A549 (cell line): ENCODE data around the gene IFI6. TPM values are rescaled to one million over a fixed set of nuclear protein-coding genes. Genes with fewer than 3 reads are reported as not detected.

Experiments used
- ATAC-seq, 2 experiments: fragments of 200-7000 bp in 1 of 2; fragments of >200 bp in 1 of 2; cut with Nextera tagmentation in 1 of 2; cut with Tn5 transposase in 1 of 2; 3 replicates each; pipeline versions ENCODE4 v1.8.0 to v1.9.1; 2018 to 2020; ENCODE audit warnings: mild to moderate bottlenecking in 1 of 2, moderate library complexity in 1 of 2
- CTCF ChIA-PET: fragments of 300-600 bp; sonication (Branson Sonifier 250); formaldehyde crosslinking; extraction: SDS; loops from one replicate; lab custom pipeline; 2021; ENCODE audit warnings: antibody characterized with exemption, inconsistent platforms; lab: Yijun Ruan, JAX
- POLR2A ChIA-PET: fragments of 350-600 bp; formaldehyde crosslinking; extraction: SDS; loops from one replicate; lab custom pipeline; 2021; ENCODE audit warnings: antibody characterized with exemption, inconsistent platforms; lab: Yijun Ruan, JAX
- DNase-seq, 2 experiments: peaks; one replicate each; pipeline versions ENCODE4 v3.0.0 to v3.0.0-alpha.2; 2011 to 2016; ENCODE audit warnings: low read depth in 1 of 2, low spot score in 1 of 2
- FAIRE-seq: peaks from 2 replicates; lab custom pipeline; 2011; peaks lifted over from hg19 to GRCh38; lab: Jason Lieb, UNC
- H3K27ac ChIP-seq, 2 experiments: fragments of >200 bp; sonication (Bioruptor Twin); formaldehyde crosslinking; 3 replicates each; pipeline ENCODE4 v1.5.1; 2016 to 2017
- H3K4me1 ChIP-seq: fragments of >200 bp; sonication (Bioruptor Twin); formaldehyde crosslinking; 3 replicates; pipeline ENCODE4 v1.6.1; 2016
- H3K4me2 ChIP-seq: fragments of >200 bp; sonication (Bioruptor Twin); formaldehyde crosslinking; 3 replicates; pipeline ENCODE4 v1.6.1; 2016
- H3K4me3 ChIP-seq: fragments of >200 bp; sonication (Bioruptor Twin); formaldehyde crosslinking; 3 replicates; pipeline ENCODE4 v1.5.1; 2016
- H3K9me3 ChIP-seq: fragments of >200 bp; sonication (Bioruptor Twin); formaldehyde crosslinking; 3 replicates; pipeline ENCODE4 v1.6.1; 2016
- BCL3 ChIP-seq: fragments of >200 bp; sonication (Bioruptor Twin); formaldehyde crosslinking; IDR thresholded peaks from 3 replicates; pipeline ENCODE4 v1.6.1; 2016
- CBX2 ChIP-seq: fragments of 200-600 bp; sonication (generic); IDR thresholded peaks from 2 replicates; pipeline ENCODE4 v1.6.1; 2016; ENCODE audit warnings: low read depth, mild to moderate bottlenecking, borderline replicate concordance
- CBX8 ChIP-seq: fragments of 200-600 bp; sonication (generic); IDR thresholded peaks from 2 replicates; pipeline ENCODE4 v1.6.1; 2016
- EHF ChIP-seq: fragments of 250-450 bp; sonication (Bioruptor Pico); IDR thresholded peaks from 2 replicates; pipeline ENCODE4 v1.5.0; 2020; ENCODE audit warnings: mild to moderate bottlenecking
- EP300 ChIP-seq, 2 experiments: fragments of >200 bp; sonication (Bioruptor Twin); formaldehyde crosslinking; IDR thresholded peaks; 2 replicates in 1 of 2; 3 replicates in 1 of 2; pipeline ENCODE4 v1.6.1; 2016 to 2017
- ESRRA ChIP-seq: fragments of 150-350 bp; IDR thresholded peaks from 2 replicates; pipeline ENCODE4 v1.6.1; 2014; ENCODE audit warnings: mild to moderate bottlenecking, low read length, borderline replicate concordance
- FOSL2 ChIP-seq, 2 experiments: fragments of 450-650 bp in 1 of 2; fragments of >200 bp in 1 of 2; sonication (Bioruptor Twin) in 1 of 2; formaldehyde crosslinking; IDR thresholded peaks; 2 replicates each; pipeline versions ENCODE4 v1.5.0 to v1.6.1; 2016 to 2020; ENCODE audit warnings: mild to moderate bottlenecking in 1 of 2, moderate library complexity in 1 of 2
- HDAC2 ChIP-seq: fragments of 200-600 bp; sonication (generic); IDR thresholded peaks from 2 replicates; pipeline ENCODE4 v1.6.1; 2016
- HMGXB4 ChIP-seq: fragments of 250-450 bp; sonication (Bioruptor Pico); IDR thresholded peaks from 2 replicates; pipeline ENCODE4 v1.5.0; 2021; ENCODE audit warnings: mild to moderate bottlenecking, moderate library complexity, borderline replicate concordance
- HOXA7 ChIP-seq: fragments of 250-450 bp; sonication (Bioruptor Pico); IDR thresholded peaks from 2 replicates; pipeline ENCODE4 v1.5.0; 2020; ENCODE audit warnings: mild to moderate bottlenecking, moderate library complexity
- HOXB5 ChIP-seq: fragments of 250-450 bp; sonication (Bioruptor Pico); IDR thresholded peaks from 2 replicates; pipeline ENCODE4 v1.5.0; 2020; ENCODE audit warnings: mild to moderate bottlenecking, moderate library complexity
- JUNB ChIP-seq: fragments of >200 bp; sonication (Bioruptor Twin); formaldehyde crosslinking; IDR thresholded peaks from 2 replicates; pipeline ENCODE4 v1.6.1; 2016
- KDM1A ChIP-seq: fragments of 200-600 bp; sonication (generic); IDR thresholded peaks from 2 replicates; pipeline ENCODE4 v1.6.1; 2016; ENCODE audit warnings: low read depth, mild to moderate bottlenecking
- KDM5A ChIP-seq: fragments of 200-600 bp; sonication (generic); IDR thresholded peaks from 2 replicates; pipeline ENCODE4 v1.6.1; 2016; ENCODE audit warnings: antibody characterized with exemption, mild to moderate bottlenecking
- MAFK ChIP-seq: fragments of 450-650 bp; IDR thresholded peaks from 2 replicates; pipeline ENCODE4 v1.6.1; 2014; ENCODE audit not compliant: partially characterized antibody
- MAX ChIP-seq: IDR thresholded peaks from 2 replicates; pipeline ENCODE4 v1.6.1; 2012
- MYC ChIP-seq: IDR thresholded peaks from 2 replicates; pipeline ENCODE4 v1.6.1; 2012; ENCODE audit warnings: mild to moderate bottlenecking, inconsistent platforms, low read length, improper control_type of control experiment, borderline replicate concordance
- PHF8 ChIP-seq: fragments of 200-600 bp; sonication (generic); IDR thresholded peaks from 2 replicates; pipeline ENCODE4 v1.6.1; 2016; ENCODE audit warnings: low read depth, mild to moderate bottlenecking, antibody characterized with exemption, moderate library complexity, borderline replicate concordance
- RAD21 ChIP-seq, 2 experiments: fragments of >200 bp in 1 of 2; sonication (Bioruptor Twin) in 1 of 2; formaldehyde crosslinking in 1 of 2; IDR thresholded peaks in 1 of 2; conservative IDR thresholded peaks in 1 of 2; 2 replicates in 1 of 2; 3 replicates in 1 of 2; pipeline ENCODE4 v1.6.1; 2012 to 2018; ENCODE audit warnings: inconsistent platforms in 1 of 2
- RARB ChIP-seq: fragments of 250-450 bp; sonication (Bioruptor Pico); IDR thresholded peaks from 2 replicates; pipeline ENCODE4 v1.8.0; 2021; ENCODE audit warnings: mild to moderate bottlenecking, moderate library complexity
- RCOR1 ChIP-seq: fragments of 150-350 bp; IDR thresholded peaks from 2 replicates; pipeline ENCODE4 v1.6.1; 2014; ENCODE audit warnings: antibody characterized with exemption, low read length, low read depth
- RFX5 ChIP-seq: fragments of 450-650 bp; IDR thresholded peaks from 2 replicates; pipeline ENCODE4 v1.7.1; 2014; ENCODE audit warnings: antibody characterized with exemption, mild to moderate bottlenecking, moderate library complexity
- TFCP2L1 ChIP-seq: fragments of 250-450 bp; sonication (Bioruptor Pico); IDR thresholded peaks from 2 replicates; pipeline ENCODE4 v1.5.0; 2021; ENCODE audit warnings: mild to moderate bottlenecking
- ZC3H11A ChIP-seq: fragments of 450-650 bp; IDR thresholded peaks from 2 replicates; pipeline ENCODE4 v1.6.1; 2014; ENCODE audit warnings: antibody characterized with exemption, mild to moderate bottlenecking
- WGBS: methylation state at CpG from one replicate; pipeline ENCODE4 v1.1.6; 2017; ENCODE audit errors: missing lambda C conversion rate; 5-methylcytosine and 5-hydroxymethylcytosine counted together
- polyA plus RNA-seq, 4 experiments: library from polyadenylated mRNA; depleted of rRNA in 3 of 4; stranded (reverse); fragments of >200 nt; fragmentation: RNase III in 1 of 4; extraction: RNeasy Plus Mini Kit Qiagen cat#74134 plus additional on column Dnase treatment in 1 of 4; gene quantifications; 2 replicates in 3 of 4; 3 replicates in 1 of 4; pipeline ENCODE4 v1.2.3, GENCODE V29; 2011 to 2017

IFI6 gene
- polyA plus RNA-seq, 2 of the 4 experiments (the other 2 are of a cell fraction) = 6.3 to 8.8 TPM

- no peak for ATAC-seq
- H3K4me1 ChIP-seq = no peaks in the 10 kb centered on the region
- FAIRE-seq = no peak
- CTCF ChIA-PET = interaction anchor here (0.9 to 2.3 kb wide), 5 partner anchors 15 to 37 kb away, joined by 3 to 20 read pairs (median 9); no protein-coding TSS in a partner anchor
- H3K27ac ChIP-seq = no peak overlapping the region
- no peak overlapping the region for H3K4me3 ChIP-seq
- DNase-seq = no peak
- H3K9me3 ChIP-seq = no peaks in the 10 kb centered on the region
- TF ChIP-seq RARB (CRISPR knock-in tag) = no peak
- no peak for TF ChIP-seq JUNB
- no peak for TF ChIP-seq MAFK
- no peak for TF ChIP-seq CBX8
- no peak for TF ChIP-seq TFCP2L1 (CRISPR knock-in tag)
- no peak for TF ChIP-seq HOXB5 (CRISPR knock-in tag)
- no peak for TF ChIP-seq RCOR1
- TF ChIP-seq MAX = no peak
- TF ChIP-seq EP300 (IDR thresholded peaks at IDR 0.05) = no peak
- no peak for TF ChIP-seq CBX2
- no peak for TF ChIP-seq HDAC2
- TF ChIP-seq EHF (CRISPR knock-in tag) = no peak
- no peak for TF ChIP-seq BCL3
- no peak for TF ChIP-seq ZC3H11A
- no peak for TF ChIP-seq MYC
- no peak for TF ChIP-seq PHF8
- TF ChIP-seq RFX5 = no peak
- TF ChIP-seq, all 56 proteins: peak for 0
- H3K4me2 ChIP-seq = no peak overlapping the region
- POLR2A ChIA-PET = no interaction called here
- 92% methylated on average over 2 of the region's 4 CpGs for WGBS
Observed at GRCh38 chr1:27645071-27645415, 26.9 kb downstream of the IFI6 start.

GRCh38 chr1:27644369-27645070, 27.5 kb downstream of the IFI6 start:
- no peak overlapping the region for H3K4me2 ChIP-seq
- no peak for ATAC-seq
- H3K4me3 ChIP-seq = no peak overlapping the region
- DNase-seq = no peak
- H3K9me3 ChIP-seq = no peaks in the 10 kb centered on the region
- no peaks in the 10 kb centered on the region for H3K4me1 ChIP-seq
- CTCF ChIA-PET = interaction anchor here (0.6 to 2.3 kb wide), 8 partner anchors 12 to 1852 kb away, joined by 3 to 20 read pairs (median 7); no protein-coding TSS in a partner anchor
- no peak for FAIRE-seq
- 60% methylated on average over 4 of the region's 5 CpGs for WGBS
- TF ChIP-seq HOXA7 (no peak), ESRRA (no peak), RAD21 (conservative IDR thresholded peaks at IDR 0.05 in 1 of 2, IDR thresholded peaks at IDR 0.05 in 1 of 2) (no peak), HDAC2 (no peak), CBX2 (no peak), KDM1A (no peak), HOXB5 (CRISPR knock-in tag) (no peak), TFCP2L1 (CRISPR knock-in tag) (no peak), FOSL2 (IDR thresholded peaks at IDR 0.05) (no peak), FOSL2 (CRISPR knock-in tag; IDR thresholded peaks at IDR 0.05) (no peak), HMGXB4 (CRISPR knock-in tag) (no peak), KDM5A (no peak)
- no peak overlapping the region for H3K27ac ChIP-seq
- POLR2A ChIA-PET = no interaction called here
